ENCODE results near the gene STAM.

Gene STAM

GRCh38 chr10:17733620-17734019 is 89.7 kb downstream of the STAM start:
- Histone ChIP-seq H3K9ac (ENCODE audit: low read length) (no peak overlapping the region), H3K36me3 (ENCODE audit: insufficient read depth, low read length) (no peaks in the 10 kb centered on the region), H3K4me3 (ENCODE audit: low read depth in 1 of 2, low read length in 2 of 2) (no peak overlapping the region), H3K4me1 (ENCODE audit: insufficient read depth, low read length) (no peaks in the 10 kb centered on the region), H3K27me3 (ENCODE audit: control insufficient read depth in 1 of 2, insufficient read depth in 2 of 2, low read length in 2 of 2) (no peaks in the 10 kb centered on the region), H3K27ac (ENCODE audit: low read depth, low read length) (no peak overlapping the region), H3K9me3 (ENCODE audit: low read length) (no peaks in the 10 kb centered on the region)

- no peaks in the 10 kb centered on the region for H3K9me3 ChIP-seq (ENCODE audit: low read length)
- no peak overlapping the region for H3K27ac ChIP-seq (ENCODE audit: low read depth, low read length)
- no peak overlapping the region for H3K9ac ChIP-seq (ENCODE audit: low read length)
- no peak overlapping the region for H3K4me3 ChIP-seq (ENCODE audit: low read depth in 1 of 2, low read length in 2 of 2)
- no peaks in the 10 kb centered on the region for H3K4me1 ChIP-seq (ENCODE audit: insufficient read depth, low read length)
- H3K27me3 ChIP-seq (ENCODE audit: control insufficient read depth in 1 of 2, insufficient read depth in 2 of 2, low read length in 2 of 2): no peaks in the 10 kb centered on the region
- H3K36me3 ChIP-seq (ENCODE audit: insufficient read depth, low read length): no peaks in the 10 kb centered on the region
These were observed 90.6 kb downstream of the STAM start for GRCh38 chr10:17734432-17735080.

- no peaks in the 10 kb centered on the region for H3K4me1 ChIP-seq (ENCODE audit: insufficient read depth, low read length)
- H3K9ac ChIP-seq (ENCODE audit: low read length): no peak overlapping the region
- H3K36me3 ChIP-seq (ENCODE audit: insufficient read depth, low read length): no peaks in the 10 kb centered on the region
- H3K27me3 ChIP-seq (ENCODE audit: control insufficient read depth in 1 of 2, insufficient read depth in 2 of 2, low read length in 2 of 2): no peaks in the 10 kb centered on the region
- H3K27ac ChIP-seq (ENCODE audit: low read depth, low read length): no peak overlapping the region
- no peaks in the 10 kb centered on the region for H3K9me3 ChIP-seq (ENCODE audit: low read length)
- H3K4me3 ChIP-seq (ENCODE audit: low read depth in 1 of 2, low read length in 2 of 2): no peak overlapping the region
These were observed 91.4 kb downstream of the STAM start for GRCh38 chr10:17735166-17735941.

GRCh38 chr10:17736223-17736622 is 92.3 kb downstream of the STAM start:
- no peak overlapping the region for H3K27ac ChIP-seq (ENCODE audit: low read depth, low read length)

GRCh38 chr10:17737027-17737965 is 93.3 kb downstream of the STAM start:
- Histone ChIP-seq H3K9me3 (ENCODE audit: low read length) (no peaks in the 10 kb centered on the region), H3K9ac (ENCODE audit: low read length) (no peak overlapping the region), H3K36me3 (ENCODE audit: insufficient read depth, low read length) (no peaks in the 10 kb centered on the region), H3K27me3 (ENCODE audit: control insufficient read depth in 1 of 2, insufficient read depth in 2 of 2, low read length in 2 of 2) (no peaks in the 10 kb centered on the region), H3K27ac (ENCODE audit: low read depth, low read length) (no peak overlapping the region), H3K4me1 (ENCODE audit: insufficient read depth, low read length) (no peaks in the 10 kb centered on the region), H3K4me3 (ENCODE audit: low read depth in 1 of 2, low read length in 2 of 2) (no peak overlapping the region)

More at GRCh38 chr10:17736223-17736622, 92.3 kb downstream of the STAM start:
- Histone ChIP-seq H3K36me3 (ENCODE audit: insufficient read depth, low read length) (no peaks in the 10 kb centered on the region), H3K9ac (ENCODE audit: low read length) (no peak overlapping the region), H3K4me3 (ENCODE audit: low read depth in 1 of 2, low read length in 2 of 2) (no peak overlapping the region), H3K4me1 (ENCODE audit: insufficient read depth, low read length) (no peaks in the 10 kb centered on the region), H3K27me3 (ENCODE audit: control insufficient read depth in 1 of 2, insufficient read depth in 2 of 2, low read length in 2 of 2) (no peaks in the 10 kb centered on the region), H3K9me3 (ENCODE audit: low read length) (no peaks in the 10 kb centered on the region)

- Histone ChIP-seq H3K4me1 (ENCODE audit: insufficient read depth, low read length) (no peaks in the 10 kb centered on the region), H3K27ac (ENCODE audit: low read depth, low read length) (no peak overlapping the region), H3K36me3 (ENCODE audit: insufficient read depth, low read length) (no peaks in the 10 kb centered on the region), H3K27me3 (ENCODE audit: control insufficient read depth in 1 of 2, insufficient read depth in 2 of 2, low read length in 2 of 2) (no peaks in the 10 kb centered on the region), H3K9me3 (ENCODE audit: low read length) (no peaks in the 10 kb centered on the region), H3K4me3 (ENCODE audit: low read depth in 1 of 2, low read length in 2 of 2) (no peak overlapping the region), H3K9ac (ENCODE audit: low read length) (no peak overlapping the region)
These were observed 96.7 kb downstream of the STAM start for GRCh38 chr10:17740668-17741067.

GRCh38 chr10:17742918-17743317 is 99.0 kb downstream of the STAM start:
- Histone ChIP-seq H3K4me3 (ENCODE audit: low read depth in 1 of 2, low read length in 2 of 2) (no peak overlapping the region), H3K9ac (ENCODE audit: low read length) (no peak overlapping the region), H3K27me3 (ENCODE audit: control insufficient read depth in 1 of 2, insufficient read depth in 2 of 2, low read length in 2 of 2) (no peaks in the 10 kb centered on the region), H3K4me1 (ENCODE audit: insufficient read depth, low read length) (no peaks in the 10 kb centered on the region), H3K36me3 (ENCODE audit: insufficient read depth, low read length) (no peaks in the 10 kb centered on the region), H3K27ac (ENCODE audit: low read depth, low read length) (no peak overlapping the region), H3K9me3 (ENCODE audit: low read length) (no peaks in the 10 kb centered on the region)

- Histone ChIP-seq H3K27ac (ENCODE audit: low read depth, low read length) (no peak overlapping the region), H3K36me3 (ENCODE audit: insufficient read depth, low read length) (no peaks in the 10 kb centered on the region), H3K9ac (ENCODE audit: low read length) (no peak overlapping the region), H3K27me3 (ENCODE audit: control insufficient read depth in 1 of 2, insufficient read depth in 2 of 2, low read length in 2 of 2) (no peaks in the 10 kb centered on the region), H3K9me3 (ENCODE audit: low read length) (no peaks in the 10 kb centered on the region), H3K4me3 (ENCODE audit: low read depth in 1 of 2, low read length in 2 of 2) (no peak overlapping the region), H3K4me1 (ENCODE audit: insufficient read depth, low read length) (no peaks in the 10 kb centered on the region)
These were observed 99.5 kb downstream of the STAM start for GRCh38 chr10:17743437-17743836.

- Histone ChIP-seq H3K4me3 (ENCODE audit: low read depth in 1 of 2, low read length in 2 of 2) (no peak overlapping the region), H3K9me3 (ENCODE audit: low read length) (no peaks in the 10 kb centered on the region), H3K27ac (ENCODE audit: low read depth, low read length) (no peak overlapping the region), H3K27me3 (ENCODE audit: control insufficient read depth in 1 of 2, insufficient read depth in 2 of 2, low read length in 2 of 2) (no peaks in the 10 kb centered on the region), H3K4me1 (ENCODE audit: insufficient read depth, low read length) (no peaks in the 10 kb centered on the region), H3K9ac (ENCODE audit: low read length) (no peak overlapping the region), H3K36me3 (ENCODE audit: insufficient read depth, low read length) (no peaks in the 10 kb centered on the region)
These were observed 100.5 kb downstream of the STAM start for GRCh38 chr10:17744341-17744861.

GRCh38 chr10:17747883-17748550 is 104.1 kb downstream of the STAM start:
- no peak overlapping the region for H3K4me3 ChIP-seq (ENCODE audit: low read depth in 1 of 2, low read length in 2 of 2)
- H3K4me1 ChIP-seq (ENCODE audit: insufficient read depth, low read length): no peaks in the 10 kb centered on the region
- H3K27ac ChIP-seq (ENCODE audit: low read depth, low read length): no peak overlapping the region
- no peaks in the 10 kb centered on the region for H3K36me3 ChIP-seq (ENCODE audit: insufficient read depth, low read length)
- H3K9ac ChIP-seq (ENCODE audit: low read length): no peak overlapping the region
- H3K27me3 ChIP-seq (ENCODE audit: control insufficient read depth in 1 of 2, insufficient read depth in 2 of 2, low read length in 2 of 2): no peaks in the 10 kb centered on the region
- no peaks in the 10 kb centered on the region for H3K9me3 ChIP-seq (ENCODE audit: low read length)

- no peaks in the 10 kb centered on the region for H3K36me3 ChIP-seq (ENCODE audit: insufficient read depth, low read length)
- no peak overlapping the region for H3K4me3 ChIP-seq (ENCODE audit: low read depth in 1 of 2, low read length in 2 of 2)
- H3K27ac ChIP-seq (ENCODE audit: low read depth, low read length): no peak overlapping the region
- H3K4me1 ChIP-seq (ENCODE audit: insufficient read depth, low read length): no peaks in the 10 kb centered on the region
- H3K27me3 ChIP-seq (ENCODE audit: control insufficient read depth in 1 of 2, insufficient read depth in 2 of 2, low read length in 2 of 2): no peaks in the 10 kb centered on the region
- H3K9me3 ChIP-seq (ENCODE audit: low read length): no peaks in the 10 kb centered on the region
- no peak overlapping the region for H3K9ac ChIP-seq (ENCODE audit: low read length)
These were observed 105.9 kb downstream of the STAM start for GRCh38 chr10:17749890-17750289.

All from muscle layer of colon (tissue), 2 donors.